Stimulated activated CD8-positive, alpha-beta memory T cell treated with anti-CD3 and anti-CD28 coated beads, Interleukin-15, amount 100 ng/mL, for 24 hours (primary cell): ENCODE results near the gene OSBPL2.

ENCODE experiments used
- DNase-seq: peaks from one replicate; pipeline ENCODE4 v3.0.0-alpha.2; 2020; ENCODE audit warnings: low read depth

The OSBPL2 gene

GRCh38 chr20:62285151-62285550, 46.8 kb downstream of the OSBPL2 start:
- DNase-seq = no peak

DNA sequence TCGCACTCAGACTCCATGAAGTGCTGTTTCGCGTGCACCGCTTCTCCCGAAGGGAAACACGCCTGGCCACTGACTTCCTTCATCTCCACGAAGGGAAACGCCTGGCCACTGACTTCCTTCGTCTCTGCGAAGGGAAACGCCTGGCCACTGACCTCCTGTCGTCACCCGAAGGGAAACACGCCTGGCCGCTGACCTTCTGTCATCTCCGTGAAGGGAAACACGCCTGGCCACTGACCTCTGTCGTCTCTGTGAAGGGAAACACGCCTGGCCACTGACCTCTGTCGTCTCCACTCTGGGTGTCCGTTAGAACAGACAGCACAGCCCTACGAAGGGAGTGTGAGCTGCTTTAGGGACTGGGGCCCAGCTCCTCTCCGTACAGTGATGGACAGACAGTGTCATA, 47.4 kb downstream of the OSBPL2 start:
- no peak for DNase-seq

DNA sequence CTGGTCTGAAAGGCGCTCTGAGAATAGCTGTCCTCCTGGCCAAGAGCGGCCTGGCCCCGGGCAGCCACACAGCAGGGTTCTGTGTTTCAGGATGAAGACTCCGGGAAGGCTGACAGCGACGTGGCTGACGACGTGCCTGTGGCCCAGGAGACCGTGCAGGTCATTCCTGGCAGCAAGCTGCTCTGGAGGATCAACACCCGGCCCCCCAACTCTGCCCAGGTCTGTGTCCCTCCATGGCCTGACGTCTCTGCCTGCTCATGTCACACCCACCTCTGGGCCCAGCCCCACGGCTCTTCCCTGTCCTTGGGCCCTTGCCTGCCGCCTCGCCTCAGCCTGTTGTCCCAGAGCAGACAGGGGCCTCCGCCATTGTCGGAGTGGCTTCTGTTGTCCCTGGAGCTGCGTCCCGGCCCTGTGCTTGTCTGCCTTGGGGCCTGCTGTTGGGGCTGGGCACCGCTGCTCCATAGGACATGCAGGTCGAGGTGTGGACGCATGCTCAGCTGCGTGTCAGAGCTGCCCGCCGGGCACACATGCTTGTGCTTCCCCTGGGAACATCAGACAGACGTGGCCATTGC, 48.3 kb downstream of the OSBPL2 start:
- no peak for DNase-seq

DNA sequence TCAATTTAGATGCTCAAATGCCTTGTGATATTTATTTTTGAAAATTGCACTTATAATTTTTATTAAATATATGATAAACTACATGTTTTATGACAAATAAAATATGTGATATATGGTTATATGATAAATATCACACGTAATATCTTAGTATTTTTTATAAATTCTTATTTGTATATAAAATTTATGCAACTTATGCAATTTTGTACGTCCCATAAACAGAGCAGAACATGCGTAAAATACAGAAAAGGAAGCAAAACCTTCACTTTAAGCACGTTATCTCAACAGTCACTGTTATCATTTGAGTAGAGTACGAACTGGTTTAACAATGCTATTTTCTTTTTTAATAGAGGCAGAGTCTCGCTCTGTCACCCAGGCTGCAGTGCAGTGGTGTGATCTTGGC, 48.8 kb downstream of the OSBPL2 start:
- DNase-seq = no peak

DNA sequence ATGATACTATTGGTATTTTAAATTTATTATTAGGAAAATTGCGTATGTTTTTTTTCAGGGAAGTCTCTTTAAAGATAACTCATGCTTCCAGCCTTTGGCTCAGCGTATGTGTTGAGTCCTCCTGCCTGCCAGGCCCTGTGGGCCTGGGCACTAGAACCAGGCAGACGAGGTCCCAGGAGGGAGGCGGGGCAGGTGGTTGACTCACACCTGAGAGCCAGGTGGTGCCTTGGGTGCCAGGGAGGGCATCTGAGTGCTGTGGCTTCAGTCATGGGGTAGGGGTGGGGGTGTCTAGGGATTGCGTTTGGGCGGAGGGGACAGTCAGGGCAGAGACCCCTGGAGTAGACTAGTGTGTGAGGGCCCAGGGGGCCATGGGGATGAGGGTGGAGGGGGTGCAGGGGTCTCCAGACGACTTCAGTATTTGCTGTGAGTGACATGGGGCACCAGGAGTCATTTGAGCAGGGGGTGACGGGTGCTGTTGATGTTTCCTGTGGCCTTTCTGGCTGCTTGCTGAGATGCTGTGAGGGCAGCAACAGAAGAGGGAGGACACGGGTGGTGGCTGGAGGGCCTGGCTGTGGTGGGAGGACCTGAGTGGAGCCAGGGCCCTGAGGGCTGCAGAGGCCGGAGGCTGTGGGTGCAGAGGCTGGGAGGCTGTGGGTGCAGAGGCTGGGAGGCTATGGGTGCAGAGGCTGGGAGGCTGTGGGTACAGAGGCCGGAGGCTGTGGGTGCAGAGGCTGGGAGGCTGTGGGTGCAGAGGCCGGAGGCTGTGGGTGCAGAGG, 49.6 kb downstream of the OSBPL2 start:
- DNase-seq = no peak

DNA sequence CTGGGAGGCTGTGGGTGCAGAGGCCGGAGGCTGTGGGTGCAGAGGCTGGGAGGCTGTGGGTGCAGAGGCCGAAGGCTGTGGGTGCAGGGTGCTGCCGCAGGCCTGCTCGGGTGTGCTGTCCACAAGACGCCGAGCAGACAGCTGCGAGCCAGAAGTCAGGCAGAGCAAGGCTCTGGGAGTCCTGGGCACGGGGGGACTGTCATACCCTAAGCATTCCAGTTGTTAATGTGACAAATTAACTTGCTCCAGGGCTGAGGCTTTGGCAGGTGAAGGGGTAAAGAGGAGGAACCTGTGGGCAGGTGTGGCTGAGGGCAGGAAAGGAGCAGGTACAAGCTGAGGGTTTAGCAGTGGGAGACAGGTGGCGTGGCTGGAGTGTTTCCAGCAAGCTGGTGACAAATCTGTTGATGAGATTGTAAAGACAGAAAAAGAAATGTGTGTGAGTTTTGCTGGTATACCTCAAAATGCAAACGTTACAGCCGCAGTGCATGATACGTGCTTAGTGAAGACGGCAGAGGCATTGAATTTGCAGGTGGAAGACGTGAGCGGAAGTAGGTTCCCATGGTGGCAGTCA, 50.3 kb downstream of the OSBPL2 start:
- no peak for DNase-seq

GRCh38 chr20:62289131-62289530, 50.8 kb downstream of the OSBPL2 start:
- DNase-seq = no peak

GRCh38 chr20:62289898-62290297, 51.6 kb downstream of the OSBPL2 start:
- no peak for DNase-seq

- no peak for DNase-seq
These were observed 53.1 kb downstream of the OSBPL2 start for GRCh38 chr20:62291251-62292066.

- DNase-seq = no peak
These were observed 53.8 kb downstream of the OSBPL2 start for GRCh38 chr20:62292108-62292507.

DNA sequence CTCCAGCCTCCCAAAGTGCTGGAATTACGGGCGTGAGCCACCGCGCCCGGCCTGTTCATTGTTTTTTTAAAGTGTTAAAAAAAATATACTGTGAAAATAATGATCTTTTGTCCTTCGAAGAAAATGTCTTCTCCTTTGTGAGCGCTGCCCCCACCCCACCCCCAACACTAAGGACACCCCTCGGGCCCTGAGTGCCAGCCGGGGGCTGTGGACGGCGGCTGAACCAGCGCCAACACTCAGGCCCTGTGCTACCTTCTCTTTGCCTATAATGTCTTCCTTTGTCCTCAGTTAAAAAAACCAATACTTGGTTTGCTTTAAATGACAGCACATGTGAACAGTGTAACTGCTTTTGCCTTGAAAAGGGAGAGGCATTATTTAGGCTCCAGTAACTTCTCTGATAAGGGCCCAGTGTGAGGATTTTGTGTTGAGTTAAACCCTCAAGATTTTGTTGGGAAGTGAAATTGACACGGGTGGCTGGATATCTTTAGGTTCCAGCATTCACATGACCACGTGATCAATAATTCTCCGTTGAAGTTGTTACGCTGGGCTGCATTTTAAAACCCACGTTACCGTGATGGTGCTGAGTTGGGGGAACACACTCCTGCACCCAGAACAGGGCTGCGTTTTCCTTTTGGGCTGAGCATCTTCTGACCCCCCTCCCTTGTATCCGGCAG, 54.9 kb downstream of the OSBPL2 start:
- no peak for DNase-seq

- DNase-seq = no peak
These were observed 55.6 kb downstream of the OSBPL2 start for GRCh38 chr20:62293946-62294345.

DNA sequence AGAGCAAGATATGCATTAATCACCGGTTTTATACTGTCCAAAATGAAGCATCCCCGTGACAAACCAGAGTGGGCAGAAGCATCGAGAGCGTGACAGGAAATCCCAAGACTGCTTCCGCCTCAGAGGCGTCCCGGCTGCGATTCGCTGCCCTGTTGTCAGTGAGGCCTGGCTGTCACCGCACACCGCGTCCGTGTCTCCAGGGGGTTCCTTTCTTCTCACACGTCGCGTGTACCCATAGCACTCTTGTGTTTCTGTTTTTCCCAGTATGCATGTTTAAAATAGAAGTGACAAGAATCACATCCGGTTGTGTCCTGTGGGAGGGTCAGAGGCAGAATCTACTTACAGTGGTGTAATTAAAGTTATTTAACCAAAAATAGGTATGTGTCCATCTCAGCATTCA, 56.2 kb downstream of the OSBPL2 start:
- no peak for DNase-seq

- DNase-seq = no peak
These were observed 58.6 kb downstream of the OSBPL2 start for GRCh38 chr20:62296724-62297448.

- no peak for DNase-seq
These were observed 59.3 kb downstream of the OSBPL2 start for GRCh38 chr20:62297449-62298227.

GRCh38 chr20:62298577-62299249, 60.4 kb downstream of the OSBPL2 start:
- DNase-seq = no peak

- DNase-seq = no peak
These were observed 61.4 kb downstream of the OSBPL2 start for GRCh38 chr20:62299666-62300236.

GRCh38 chr20:62300319-62300718, 62.0 kb downstream of the OSBPL2 start:
- no peak for DNase-seq

DNA sequence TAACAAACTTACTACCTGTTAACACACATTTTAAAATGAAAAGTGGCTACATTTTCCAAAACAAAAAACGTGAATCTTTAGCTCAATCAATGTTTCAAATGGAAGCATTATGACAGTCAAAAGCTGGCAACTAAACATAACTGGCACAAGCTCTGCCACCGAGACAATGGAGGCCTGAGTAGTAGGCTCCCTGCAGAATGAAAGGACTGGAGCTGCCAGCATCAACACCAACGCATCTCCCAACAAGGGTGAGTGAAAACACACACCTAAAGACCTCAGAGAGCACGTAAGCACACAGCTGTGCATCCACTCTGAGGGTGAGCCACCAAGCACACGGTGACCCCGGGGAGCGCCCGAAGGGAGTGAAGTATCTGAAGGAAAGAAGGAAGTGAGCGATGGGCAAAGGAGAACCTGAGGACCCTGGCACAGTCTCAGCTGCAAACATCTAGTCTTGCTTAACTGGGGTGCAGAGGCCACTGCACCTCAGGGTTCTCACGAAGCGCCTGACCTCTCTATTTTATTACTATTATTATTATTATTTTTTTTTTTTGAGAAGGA, 62.9 kb downstream of the OSBPL2 start:
- no peak for DNase-seq
